Body of pancreas (tissue), 4 donors: ENCODE data around the gene OSTN. TPM values are rescaled to one million over a fixed set of nuclear protein-coding genes. Genes with fewer than 3 reads are reported as not detected.

Source experiments
- ATAC-seq: fragments of 150-250 bp; one replicate; pipeline ENCODE4 v1.9.1; 2016
- DNase-seq, 4 donors: peaks; one replicate each; pipeline ENCODE4 v3.0.0-alpha.2; 2019
- H3K27ac ChIP-seq, 4 donors: fragments of 200-600 bp; sonication (generic); 1 replicate in 3 of 4; 2 replicates in 1 of 4; pipeline versions ENCODE4 v1.5.1 to v1.6.1; 2016 to 2019; ENCODE audit warnings: mild to moderate bottlenecking in 1 of 4, mixed read lengths in 1 of 4, moderate library complexity in 1 of 4
- H3K27me3 ChIP-seq, 2 donors: fragments of 200-600 bp; sonication (generic); one replicate each; pipeline ENCODE4 v1.6.0; 2016; ENCODE audit warnings: mild to moderate bottlenecking in 1 of 2
- H3K36me3 ChIP-seq, 2 donors: fragments of 200-600 bp; sonication (generic); replicated peaks in 1 of 2; 2 replicates each; pipeline ENCODE4 v1.5.1; 2016; ENCODE audit warnings: low read depth in 2 of 2; ENCODE audit not compliant: insufficient read depth in 1 of 2
- H3K4me1 ChIP-seq: fragments of 200-600 bp; sonication (generic); one replicate; pipeline ENCODE4 v1.6.0; 2016
- H3K4me3 ChIP-seq, 2 donors: fragments of 200-600 bp; sonication (generic); 1 replicate in 1 of 2; 2 replicates in 1 of 2; pipeline ENCODE4 v1.5.1; 2016 to 2019
- H3K9me3 ChIP-seq, 3 donors: fragments of 200-600 bp; sonication (generic); 1 replicate in 2 of 3; 2 replicates in 1 of 3; pipeline ENCODE4 v1.5.1; 2016
- POLR2A ChIP-seq, 3 donors: fragments of 450-650 bp; IDR thresholded peaks; one replicate each; pipeline ENCODE4 v1.6.1; 2016; ENCODE audit warnings: antibody characterized with exemption in 3 of 3, mild to moderate bottlenecking in 2 of 3
- WGBS, 2 donors: methylation state at CpG; one replicate each; pipeline ENCODE4 v1.1.5; 2017; 5-methylcytosine and 5-hydroxymethylcytosine counted together
- intact Hi-C: fragments of 100-400 bp; cut with DNase I; formaldehyde crosslinking; loops from one replicate; pipeline ENCODE4 v1.15.1; 2023
- total RNA-seq, 2 donors: library from RNA; depleted of rRNA; stranded (reverse); fragments of >200 nt; gene quantifications; one replicate each; pipeline ENCODE4 v1.1.0, GENCODE V29; 2016
- TF ChIP-seq, protein P1 (sequence below), 7 experiments: fragments of 450-650 bp in 4 of 7; fragments of 200-600 bp in 3 of 7; sonication (generic) in 3 of 7; IDR thresholded peaks; one replicate each; pipeline ENCODE4 v1.5.1; 2016 to 2019; ENCODE audit warnings: antibody characterized with exemption in 7 of 7

The OSTN gene
- total RNA-seq, 2 donors from 2014 or later = not detected

DNA sequence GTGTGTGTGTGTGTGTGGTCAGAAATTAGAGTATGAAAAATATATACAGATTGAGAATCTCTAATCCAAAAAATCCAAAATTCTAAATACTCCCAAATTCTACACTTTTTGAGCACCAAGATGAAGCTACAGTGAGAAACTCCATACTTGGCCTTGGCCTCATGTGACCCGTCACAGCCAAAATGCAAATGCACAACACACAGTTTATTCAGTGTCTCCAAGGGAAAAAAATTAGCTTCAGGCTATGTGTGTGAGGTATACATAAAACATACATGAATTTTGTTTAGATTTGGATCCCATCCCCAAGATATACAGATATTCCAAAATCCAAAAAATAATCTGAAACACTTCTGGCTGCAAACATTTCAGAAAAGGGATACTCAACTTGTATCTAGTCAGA lies 33.2 kb upstream of the OSTN start:
- Histone ChIP-seq H3K9me3 (no peaks in the 10 kb centered on the region), H3K36me3 (no peaks in the 10 kb centered on the region), H3K27me3 (no peaks in the 10 kb centered on the region), H3K27ac (no peak overlapping the region), H3K4me3 (no peak overlapping the region), H3K4me1 (no peaks in the 10 kb centered on the region)
- DNase-seq (no peak), ATAC-seq (no peak)
- 84 to 96% methylated on average over 1 of the region's 1 CpG for WGBS, 2 donors
- intact Hi-C loops = no loop called here
- TF ChIP-seq POLR2A (IDR thresholded peaks at IDR 0.05) = no peak
- TF ChIP-seq, protein P1, sequence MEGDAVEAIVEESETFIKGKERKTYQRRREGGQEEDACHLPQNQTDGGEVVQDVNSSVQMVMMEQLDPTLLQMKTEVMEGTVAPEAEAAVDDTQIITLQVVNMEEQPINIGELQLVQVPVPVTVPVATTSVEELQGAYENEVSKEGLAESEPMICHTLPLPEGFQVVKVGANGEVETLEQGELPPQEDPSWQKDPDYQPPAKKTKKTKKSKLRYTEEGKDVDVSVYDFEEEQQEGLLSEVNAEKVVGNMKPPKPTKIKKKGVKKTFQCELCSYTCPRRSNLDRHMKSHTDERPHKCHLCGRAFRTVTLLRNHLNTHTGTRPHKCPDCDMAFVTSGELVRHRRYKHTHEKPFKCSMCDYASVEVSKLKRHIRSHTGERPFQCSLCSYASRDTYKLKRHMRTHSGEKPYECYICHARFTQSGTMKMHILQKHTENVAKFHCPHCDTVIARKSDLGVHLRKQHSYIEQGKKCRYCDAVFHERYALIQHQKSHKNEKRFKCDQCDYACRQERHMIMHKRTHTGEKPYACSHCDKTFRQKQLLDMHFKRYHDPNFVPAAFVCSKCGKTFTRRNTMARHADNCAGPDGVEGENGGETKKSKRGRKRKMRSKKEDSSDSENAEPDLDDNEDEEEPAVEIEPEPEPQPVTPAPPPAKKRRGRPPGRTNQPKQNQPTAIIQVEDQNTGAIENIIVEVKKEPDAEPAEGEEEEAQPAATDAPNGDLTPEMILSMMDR (IDR thresholded peaks at IDR 0.05) = no peak

DNA sequence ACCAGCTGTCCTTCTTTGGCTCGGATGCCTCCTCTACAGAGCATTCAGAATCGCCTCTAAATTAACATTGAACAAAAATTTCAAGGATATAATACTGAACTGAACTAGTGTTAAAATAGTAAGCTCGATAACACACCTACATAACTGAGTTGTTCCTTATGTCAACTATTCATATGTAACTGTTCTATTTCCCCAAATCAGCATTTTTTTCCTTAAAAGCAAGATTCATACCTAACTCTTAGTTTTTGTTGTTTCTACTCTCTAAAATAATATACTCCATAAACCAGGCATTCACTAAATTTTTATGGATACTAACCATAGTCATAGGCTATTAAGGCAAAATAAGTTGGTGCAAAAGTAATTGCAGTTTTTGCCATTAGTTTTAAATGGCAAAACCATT lies 32.7 kb upstream of the OSTN start:
- H3K4me3 ChIP-seq = no peak overlapping the region
- H3K27ac ChIP-seq = no peak overlapping the region
- H3K36me3 ChIP-seq = no peaks in the 10 kb centered on the region
- DNase-seq (no peak), ATAC-seq (no peak)
- intact Hi-C loops = no loop called here
- H3K4me1 ChIP-seq = no peaks in the 10 kb centered on the region
- no peak for TF ChIP-seq POLR2A (IDR thresholded peaks at IDR 0.05)
- TF ChIP-seq, protein P1 (IDR thresholded peaks at IDR 0.05) = no peak
- no peaks in the 10 kb centered on the region for H3K9me3 ChIP-seq
- WGBS, 2 donors = 61 to 66% methylated on average over 3 of the region's 3 CpGs
- H3K27me3 ChIP-seq = no peaks in the 10 kb centered on the region

DNA sequence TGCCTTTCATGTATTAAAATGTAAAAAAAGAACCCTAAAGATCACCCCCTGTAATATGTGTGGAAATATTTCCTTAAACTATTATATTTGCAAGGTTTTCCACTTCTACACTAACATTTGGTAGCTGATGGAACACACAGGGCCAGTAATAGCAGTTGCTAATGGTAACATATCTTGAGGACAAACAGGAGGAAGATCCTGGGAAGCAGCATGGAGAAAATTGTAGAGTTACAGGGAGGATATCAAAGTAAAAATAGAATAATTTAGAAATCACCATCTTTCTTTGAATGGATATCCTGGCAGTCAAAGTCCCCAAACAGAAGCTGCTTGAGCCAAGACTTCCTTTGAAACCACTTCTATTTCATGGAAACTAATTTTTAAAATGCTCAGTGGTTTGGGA lies 29.5 kb upstream of the OSTN start:
- intact Hi-C loops = no loop called here
- ATAC-seq (no peak), DNase-seq (no peak)
- H3K4me1 ChIP-seq = no peaks in the 10 kb centered on the region
- H3K9me3 ChIP-seq = no peaks in the 10 kb centered on the region
- no peaks in the 10 kb centered on the region for H3K27me3 ChIP-seq
- H3K36me3 ChIP-seq = no peaks in the 10 kb centered on the region
- no peak overlapping the region for H3K4me3 ChIP-seq
- TF ChIP-seq POLR2A (IDR thresholded peaks at IDR 0.05) = no peak
- TF ChIP-seq, protein P1 (IDR thresholded peaks at IDR 0.05) = no peak
- no peak overlapping the region for H3K27ac ChIP-seq

DNA sequence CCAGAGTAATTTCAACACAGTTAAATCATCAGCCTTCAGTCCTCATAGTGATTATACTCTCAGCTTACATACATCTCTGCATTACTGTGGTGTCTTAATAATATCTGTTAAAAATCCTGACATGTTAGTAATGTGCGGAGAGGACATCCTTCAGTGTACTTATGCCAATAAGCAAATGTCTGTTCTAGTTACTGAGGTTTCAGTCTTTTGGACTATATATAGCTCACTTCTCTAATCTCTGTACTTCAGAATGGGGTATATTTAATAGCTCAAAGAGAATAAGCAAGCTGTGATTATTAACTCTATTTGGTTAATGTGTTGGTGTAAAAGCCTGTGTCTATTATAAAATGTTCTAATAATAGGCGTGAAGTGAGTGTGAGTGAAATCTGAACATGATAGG lies 28.9 kb upstream of the OSTN start:
- intact Hi-C loops = no loop called here
- 71 to 79% methylated on average over 2 of the region's 2 CpGs for WGBS, 2 donors
- no peaks in the 10 kb centered on the region for H3K4me1 ChIP-seq
- no peak overlapping the region for H3K27ac ChIP-seq
- H3K4me3 ChIP-seq = no peak overlapping the region
- ATAC-seq (no peak), DNase-seq (no peak)
- no peaks in the 10 kb centered on the region for H3K9me3 ChIP-seq
- TF ChIP-seq, protein P1 (IDR thresholded peaks at IDR 0.05) = no peak
- TF ChIP-seq POLR2A (IDR thresholded peaks at IDR 0.05) = no peak
- H3K27me3 ChIP-seq = no peaks in the 10 kb centered on the region
- no peaks in the 10 kb centered on the region for H3K36me3 ChIP-seq

DNA sequence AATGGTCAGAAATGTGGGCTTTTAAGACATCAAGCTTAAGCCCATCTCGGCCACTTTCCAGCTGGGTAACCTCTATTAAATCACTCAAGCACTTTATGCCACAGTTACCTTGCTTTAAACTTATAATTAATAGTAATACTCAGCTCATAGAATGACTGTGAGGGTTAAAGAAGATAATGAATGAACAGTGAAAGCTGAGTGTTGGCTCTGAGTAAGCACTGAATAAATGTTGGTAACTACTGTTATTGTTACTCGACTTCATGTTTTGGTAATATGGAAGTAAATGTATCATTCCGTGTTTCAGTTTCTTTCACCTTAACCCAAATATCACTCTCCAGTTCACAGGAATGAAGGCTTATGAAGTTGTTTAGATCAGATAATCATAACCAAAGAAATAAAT lies 23.9 kb upstream of the OSTN start:
- Histone ChIP-seq H3K27ac (no peak overlapping the region), H3K4me3 (no peak overlapping the region), H3K27me3 (no peaks in the 10 kb centered on the region), H3K4me1 (no peaks in the 10 kb centered on the region), H3K36me3 (no peaks in the 10 kb centered on the region), H3K9me3 (no peaks in the 10 kb centered on the region)
- ATAC-seq (no peak), DNase-seq (no peak)
- WGBS, 2 donors = 64 to 80% methylated on average over 3 of the region's 3 CpGs
- TF ChIP-seq POLR2A (IDR thresholded peaks at IDR 0.05) = no peak
- TF ChIP-seq, protein P1 (IDR thresholded peaks at IDR 0.05) = no peak
- intact Hi-C loops = no loop called here
